Spinal cord (tissue), 10 donors: ENCODE measurements around the gene CCDC179. TPM values are rescaled to one million over a fixed set of nuclear protein-coding genes. Genes with fewer than 3 reads are reported as not detected.
A peak's percentile ranks its signal among the peaks of the same experiment; 100 is the strongest.

Source experiments
- DNase-seq, 6 donors: peaks; one replicate each; pipeline versions ENCODE4 v3.0.0 to v3.0.0-alpha.2; 2013 to 2015; ENCODE audit warnings: low spot score in 6 of 6, low read depth in 4 of 6
- H3K27ac ChIP-seq: one replicate; pipeline ENCODE4 v1.5.1; 2013; ENCODE audit warnings: low read depth, low read length, control low read depth
- H3K27me3 ChIP-seq: one replicate; pipeline ENCODE4 v1.6.1; 2013; ENCODE audit warnings: low read length; ENCODE audit not compliant: control insufficient read depth, insufficient read depth
- H3K36me3 ChIP-seq: one replicate; pipeline ENCODE4 v1.6.1; 2013; ENCODE audit warnings: low read length; ENCODE audit not compliant: control insufficient read depth, insufficient read depth
- H3K4me1 ChIP-seq: one replicate; pipeline ENCODE4 v1.6.1; 2013; ENCODE audit warnings: low read length; ENCODE audit not compliant: control insufficient read depth, insufficient read depth
- H3K4me3 ChIP-seq: one replicate; pipeline ENCODE4 v1.5.1; 2013; ENCODE audit warnings: low read depth, low read length, control low read depth
- H3K9me3 ChIP-seq: one replicate; pipeline ENCODE4 v1.6.1; 2013; ENCODE audit warnings: low read length; ENCODE audit not compliant: control insufficient read depth, insufficient read depth
- WGBS: methylation state at CpG from one replicate; pipeline ENCODE4 v1.1.5; 2013; ENCODE audit warnings: missing lambda C conversion rate; ENCODE audit not compliant: insufficient coverage; 5-methylcytosine and 5-hydroxymethylcytosine counted together
- polyA plus RNA-seq, 2 donors: library from polyadenylated mRNA; unstranded; fragments of 120-200 nt; gene quantifications; one replicate each; pipeline ENCODE4 v1.2.1, GENCODE V29; 2013; ENCODE audit not compliant: insufficient read length in 2 of 2
- total RNA-seq, 2 donors: library from RNA; depleted of rRNA in 1 of 2; stranded (reverse); fragments of 120-200 nt in 1 of 2; fragments of >200 nt in 1 of 2; gene quantifications; one replicate each; pipeline versions ENCODE4 v1.2.3 to v1.2.4, GENCODE V29; 2013 to 2014
- donor health status: healthy.

The CCDC179 gene
- total and polyA plus RNA-seq, 4 donors: not detected

DNA sequence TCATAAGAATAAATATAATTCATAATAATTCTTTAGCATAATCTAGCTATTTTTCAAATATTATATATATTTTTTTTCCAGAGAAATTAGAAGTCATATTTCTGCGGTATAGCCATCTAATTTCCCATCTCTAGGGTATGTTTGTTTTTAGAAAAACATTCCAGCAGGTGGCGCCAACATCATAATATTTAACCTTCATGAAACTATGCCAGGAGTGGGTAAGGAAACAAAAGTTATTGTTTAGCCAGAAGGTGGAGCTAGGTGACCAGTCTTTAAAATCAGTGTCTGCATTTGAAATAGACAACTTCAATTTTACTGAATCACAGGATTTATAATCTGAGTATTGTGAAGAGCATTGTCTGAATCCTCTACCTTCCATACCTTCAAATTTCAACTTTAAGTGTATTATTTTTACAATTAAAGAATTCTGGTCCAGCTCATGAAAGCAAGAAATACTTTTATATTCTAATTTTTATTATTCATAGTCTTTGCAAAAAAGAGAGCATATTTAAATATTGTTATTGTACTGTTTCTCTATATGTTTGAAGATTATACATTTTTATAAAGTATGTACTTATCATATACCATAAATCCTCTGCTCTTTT is 15.7 kb upstream of the CCDC179 start:
- Histone ChIP-seq H3K4me1 (no peaks in the 10 kb centered on the region), H3K27me3 (no peaks in the 10 kb centered on the region), H3K36me3 (no peaks in the 10 kb centered on the region), H3K9me3 (no peaks in the 10 kb centered on the region), H3K27ac (no peak overlapping the region), H3K4me3 (no peak overlapping the region)
- peak; percentile 67 to 98 (median 82) for DNase-seq
- no CpG with 5 or more reads among the region's 2 CpGs for WGBS

DNA sequence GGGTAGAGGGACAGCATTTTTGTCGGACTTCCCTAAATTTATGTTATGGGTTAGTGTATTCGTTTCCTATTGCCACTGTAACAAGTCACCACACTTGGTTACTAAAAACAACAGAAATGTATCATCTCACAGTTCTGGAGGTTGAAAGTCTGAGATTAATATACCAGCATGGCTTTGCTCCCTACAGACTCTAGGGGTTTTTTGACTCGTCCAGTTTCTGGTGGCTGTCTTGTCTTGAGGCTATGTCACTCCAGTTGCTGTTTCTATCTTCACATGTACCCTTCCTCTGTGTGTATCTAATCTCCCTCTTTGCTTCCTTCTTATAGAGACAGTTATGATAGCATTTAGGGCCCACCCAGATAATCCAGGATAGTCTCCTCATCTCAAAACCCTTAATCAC is 9.1 kb upstream of the CCDC179 start:
- no peak overlapping the region for H3K4me3 ChIP-seq
- no peak for DNase-seq
- H3K4me1 ChIP-seq: no peaks in the 10 kb centered on the region
- no peaks in the 10 kb centered on the region for H3K27me3 ChIP-seq
- no peak overlapping the region for H3K27ac ChIP-seq
- H3K36me3 ChIP-seq: no peaks in the 10 kb centered on the region
- WGBS: no CpG with 5 or more reads among the region's 3 CpGs
- H3K9me3 ChIP-seq: no peaks in the 10 kb centered on the region

- Histone ChIP-seq H3K36me3 (no peaks in the 10 kb centered on the region), H3K4me3 (no peak overlapping the region), H3K9me3 (no peaks in the 10 kb centered on the region), H3K27me3 (no peaks in the 10 kb centered on the region), H3K27ac (no peak overlapping the region), H3K4me1 (no peaks in the 10 kb centered on the region)
- 69% methylated on average over 3 of the region's 6 CpGs for WGBS
- DNase-seq: no peak
Measured at GRCh38 chr11:22859756-22860155, 518 bp downstream of the CCDC179 start.

DNA sequence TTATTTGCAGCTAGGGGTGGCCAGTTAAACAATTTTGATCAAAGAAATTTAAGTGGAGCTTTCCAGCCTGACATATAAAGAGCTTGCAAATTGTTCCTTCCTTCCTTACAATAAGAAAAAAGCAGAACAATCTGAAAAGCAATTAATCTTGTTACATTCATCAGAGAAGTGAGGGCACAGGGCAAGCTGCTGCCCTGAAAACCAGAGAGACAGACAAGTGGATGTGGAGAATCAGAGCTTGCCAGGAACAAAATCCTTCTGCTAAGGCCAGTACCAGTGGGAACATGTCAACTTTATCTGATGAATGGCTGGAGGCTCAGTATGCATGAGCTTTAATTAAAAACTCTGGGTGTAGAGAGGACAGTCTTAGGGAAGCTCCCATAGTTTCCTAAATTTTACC is 8.8 kb downstream of the CCDC179 start:
- no peak overlapping the region for H3K27ac ChIP-seq
- H3K27me3 ChIP-seq: no peaks in the 10 kb centered on the region
- DNase-seq: no peak
- H3K36me3 ChIP-seq: no peaks in the 10 kb centered on the region
- no peaks in the 10 kb centered on the region for H3K9me3 ChIP-seq
- no peak overlapping the region for H3K4me3 ChIP-seq
- no peaks in the 10 kb centered on the region for H3K4me1 ChIP-seq

- Histone ChIP-seq H3K27ac (no peak overlapping the region), H3K9me3 (no peaks in the 10 kb centered on the region), H3K4me1 (no peaks in the 10 kb centered on the region), H3K4me3 (no peak overlapping the region), H3K27me3 (no peaks in the 10 kb centered on the region), H3K36me3 (no peaks in the 10 kb centered on the region)
- DNase-seq: no peak
- WGBS: no CpG with 5 or more reads among the region's 1 CpG
Measured at GRCh38 chr11:22846726-22847125, 13.5 kb downstream of the CCDC179 start.

DNA sequence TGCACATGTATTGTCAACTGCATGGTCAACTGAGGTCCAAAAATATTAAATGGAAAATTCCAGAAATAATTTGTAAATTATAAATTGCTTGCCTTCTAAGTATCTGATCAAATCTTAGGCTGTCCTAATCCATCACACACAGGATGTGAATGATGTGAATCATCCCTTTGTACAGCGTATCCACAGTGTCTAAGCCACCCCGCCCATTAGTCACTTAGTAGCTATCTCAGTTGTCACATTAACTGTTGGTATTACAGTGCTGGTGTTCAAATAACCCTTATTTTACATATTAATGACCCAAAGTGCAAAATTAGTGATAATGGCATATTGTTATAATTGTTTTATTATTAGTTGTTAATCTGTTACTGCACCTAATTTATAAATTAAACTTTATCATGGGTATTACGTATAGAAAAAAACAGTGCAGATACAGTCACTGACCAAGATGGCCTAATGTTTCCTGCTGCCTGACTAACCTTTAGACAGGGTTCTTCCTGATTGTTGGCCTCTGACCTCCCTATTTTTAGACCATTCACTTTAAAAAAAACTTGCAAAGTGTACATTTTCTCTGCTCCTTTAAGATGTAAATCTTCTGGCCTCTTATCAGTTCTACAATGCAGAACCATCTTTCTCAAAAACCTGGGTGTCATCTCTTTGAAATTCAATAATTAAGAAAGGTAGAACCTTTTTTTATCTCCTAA is 27.8 kb downstream of the CCDC179 start:
- no peaks in the 10 kb centered on the region for H3K36me3 ChIP-seq
- H3K27ac ChIP-seq: no peak overlapping the region
- H3K4me3 ChIP-seq: no peak overlapping the region
- H3K4me1 ChIP-seq: peaks cover 2% of the 10 kb centered on the region
- 100% methylated on average over 1 of the region's 3 CpGs for WGBS
- no peak for DNase-seq
- no peaks in the 10 kb centered on the region for H3K27me3 ChIP-seq
- no peaks in the 10 kb centered on the region for H3K9me3 ChIP-seq

- no CpG with 5 or more reads among the region's 4 CpGs for WGBS
- H3K4me3 ChIP-seq: peak overlapping the region; percentile 100
- no peak overlapping the region for H3K27ac ChIP-seq
- no peaks in the 10 kb centered on the region for H3K9me3 ChIP-seq
- H3K4me1 ChIP-seq: peaks cover 2% of the 10 kb centered on the region
- no peak for DNase-seq
- no peaks in the 10 kb centered on the region for H3K36me3 ChIP-seq
- H3K27me3 ChIP-seq: no peaks in the 10 kb centered on the region
Measured at GRCh38 chr11:22830082-22830414, 30.2 kb downstream of the CCDC179 start.

DNA sequence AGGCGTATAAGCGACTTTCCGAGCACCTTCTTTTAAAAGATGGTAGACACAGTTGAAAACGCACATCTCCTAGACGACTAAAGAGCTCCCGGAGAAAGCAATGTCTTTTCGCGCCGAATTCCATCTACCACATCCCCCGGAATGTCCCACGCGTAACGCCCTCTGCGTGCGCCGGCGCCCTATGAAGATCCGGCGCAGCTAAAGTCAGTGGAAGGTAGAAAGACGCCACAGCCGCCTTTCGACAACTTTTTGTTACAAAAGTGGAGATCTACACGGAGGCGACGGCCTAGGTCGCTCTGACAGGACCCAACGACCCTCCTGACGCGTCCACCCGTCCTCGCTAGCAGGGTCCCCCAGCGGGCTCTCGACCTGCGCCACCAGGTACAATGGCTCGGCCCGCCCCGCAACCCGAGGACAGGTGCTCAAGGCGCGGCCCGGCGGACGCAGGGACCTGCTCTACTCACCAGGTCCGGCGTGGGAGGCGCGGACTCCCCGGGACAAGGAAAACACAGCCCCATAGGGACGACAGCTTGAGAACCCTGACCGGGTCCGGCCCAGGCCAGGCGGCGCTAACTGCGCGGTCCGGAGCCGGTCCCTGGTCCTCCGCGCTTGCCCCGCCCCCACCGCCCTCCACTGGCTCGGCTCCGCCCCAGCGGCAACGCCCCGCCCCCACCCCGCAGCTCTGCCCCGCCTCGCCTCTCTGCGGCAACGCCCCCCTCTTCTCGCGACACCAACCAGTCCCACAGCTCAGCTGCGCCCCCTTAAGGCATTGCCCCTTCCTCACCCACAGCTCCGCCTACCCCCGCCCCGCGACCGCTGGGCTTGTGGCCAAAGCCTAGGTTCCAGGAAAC is 30.8 kb downstream of the CCDC179 start, which contains the start of gene SVIP:
TSS of gene SVIP (minus strand) at position 571 of the 851 bp plus-strand sequence. CDS start at position 518, 53 bp downstream.
- H3K27me3 ChIP-seq: no peaks in the 10 kb centered on the region
- H3K4me3 ChIP-seq: peak within 1 kb of the TSS; percentile 100
- H3K36me3 ChIP-seq: no peaks in the 10 kb centered on the region
- peak within 1 kb of the TSS; percentile 79 for H3K27ac ChIP-seq
- under 1% methylated on average over 56 of the region's 79 CpGs for WGBS
- H3K9me3 ChIP-seq: no peaks in the 10 kb centered on the region
- peaks cover 2% of the 10 kb centered on the region for H3K4me1 ChIP-seq
- peak; percentile 67 to 96 (median 78) for DNase-seq

DNA sequence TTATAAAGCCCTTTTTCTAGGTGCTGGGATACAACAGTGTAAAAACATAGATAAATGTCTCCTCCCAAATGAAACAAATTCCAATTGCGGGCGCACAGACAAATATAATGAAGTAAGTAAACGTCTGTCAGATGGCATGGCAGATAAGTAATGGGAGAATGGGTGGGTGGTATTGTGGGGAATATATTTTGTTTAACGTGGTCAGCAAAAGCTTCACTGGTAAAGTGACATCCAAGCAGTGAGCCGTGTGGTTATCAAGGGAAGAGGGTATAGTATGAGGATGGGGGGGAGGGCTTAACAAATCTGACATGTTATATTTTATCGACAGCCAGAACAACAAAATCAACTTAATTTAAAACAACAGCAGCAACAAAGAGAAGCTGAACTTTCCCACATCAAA is 31.9 kb downstream of the CCDC179 start:
- Histone ChIP-seq H3K36me3 (no peaks in the 10 kb centered on the region), H3K27ac (no peak overlapping the region), H3K4me1 (peaks cover 2% of the 10 kb centered on the region), H3K4me3 (peak overlapping the region; percentile 100), H3K27me3 (no peaks in the 10 kb centered on the region), H3K9me3 (no peaks in the 10 kb centered on the region)
- no peak for DNase-seq
- WGBS: 49% methylated on average over 3 of the region's 6 CpGs
